ENCODE results near the gene UROS. TPM values are rescaled to one million over a fixed set of nuclear protein-coding genes. Genes with fewer than 3 reads are reported as not detected.

The UROS gene
- total and polyA plus RNA-seq, 9 donors = 18.5 to 82.5 (median 28.6) TPM

GRCh38 chr10:125850766-125851731 lies 28.0 kb upstream of the UROS start:
- intact Hi-C loops (cut with DNase I) = no loop called here
- Histone ChIP-seq H3K36me3 (no peaks in the 10 kb centered on the region), H3K4me1 (ENCODE audit: insufficient read depth) (peaks cover 15% of the 10 kb centered on the region), H3K4me3 (no peak overlapping the region), H3K27me3 (no peaks in the 10 kb centered on the region), H3K27ac (peak overlapping the region in 1 of 2 donors; percentile 55), H3K9me3 (no peaks in the 10 kb centered on the region)
- no peak for DNase-seq
- TF ChIP-seq CTCF (IDR thresholded peaks at IDR 0.05) = no peak
- 22 to 56% (median 44%) methylated on average over 2 of the region's 2 CpGs for WGBS, 3 donors

GRCh38 chr10:125849448-125849847 lies 26.4 kb upstream of the UROS start:
- TF ChIP-seq CTCF (IDR thresholded peaks at IDR 0.05) (no peak), POLR2A (IDR thresholded peaks at IDR 0.05) (no peak), EP300 (IDR thresholded peaks at IDR 0.05) (no peak)
- intact Hi-C loops (cut with DNase I) = no loop called here
- Histone ChIP-seq H3K4me3 (no peak overlapping the region), H3K27me3 (no peaks in the 10 kb centered on the region), H3K36me3 (no peaks in the 10 kb centered on the region), H3K9me3 (no peaks in the 10 kb centered on the region), H3K4me1 (ENCODE audit: insufficient read depth) (peaks cover 25% of the 10 kb centered on the region), H3K27ac (peak overlapping the region in 1 of 2 donors; percentile 55)
- no peak for DNase-seq
- WGBS, 3 donors = 33 to 51% (median 33%) methylated on average over 7 of the region's 7 CpGs

GRCh38 chr10:125848857-125849256 lies 25.8 kb upstream of the UROS start:
- TF ChIP-seq EP300 (IDR thresholded peaks at IDR 0.05) = no peak
- no peak for TF ChIP-seq POLR2A (IDR thresholded peaks at IDR 0.05)
- TF ChIP-seq CTCF (IDR thresholded peaks at IDR 0.05) = no peak
- no peak for DNase-seq
- Histone ChIP-seq H3K27ac (peak overlapping the region in 1 of 2 donors; percentile 55), H3K4me1 (ENCODE audit: insufficient read depth) (peaks cover 27% of the 10 kb centered on the region), H3K36me3 (no peaks in the 10 kb centered on the region), H3K9me3 (no peaks in the 10 kb centered on the region), H3K4me3 (no peak overlapping the region), H3K27me3 (no peaks in the 10 kb centered on the region)
- intact Hi-C loops (cut with DNase I) = no loop called here
- 29 to 74% (median 41%) methylated on average over 2 of the region's 2 CpGs for WGBS, 3 donors

GRCh38 chr10:125848371-125848770 lies 25.3 kb upstream of the UROS start:
- DNase-seq = no peak
- intact Hi-C loops (cut with DNase I) = no loop called here
- Histone ChIP-seq H3K27ac (no peak overlapping the region), H3K27me3 (no peaks in the 10 kb centered on the region), H3K4me3 (no peak overlapping the region), H3K9me3 (no peaks in the 10 kb centered on the region), H3K4me1 (ENCODE audit: insufficient read depth) (peaks cover 30% of the 10 kb centered on the region), H3K36me3 (no peaks in the 10 kb centered on the region)
- TF ChIP-seq POLR2A (IDR thresholded peaks at IDR 0.05) = no peak
- WGBS, 3 donors = 84 to 98% (median 85%) methylated on average over 2 of the region's 2 CpGs

- H3K4me1 ChIP-seq (ENCODE audit: insufficient read depth) = peaks cover 32% of the 10 kb centered on the region
- intact Hi-C loops (cut with DNase I) = no loop called here
- WGBS, 3 donors = 88 to 92% (median 92%) methylated on average over 3 of the region's 3 CpGs
Observed at GRCh38 chr10:125846894-125847293, 23.8 kb upstream of the UROS start.

More at GRCh38 chr10:125846894-125847293, 23.8 kb upstream of the UROS start:
- DNase-seq = no peak
- H3K27me3 ChIP-seq = no peaks in the 10 kb centered on the region
- TF ChIP-seq POLR2A (IDR thresholded peaks at IDR 0.05) = no peak
- no peaks in the 10 kb centered on the region for H3K36me3 ChIP-seq
- no peak overlapping the region for H3K27ac ChIP-seq
- no peaks in the 10 kb centered on the region for H3K9me3 ChIP-seq
- H3K4me3 ChIP-seq = no peak overlapping the region
